ENCODE data around the gene SLC14A1.

The SLC14A1 gene

GRCh38 chr18:45760462-45761036 is 36.6 kb downstream of the SLC14A1 start:
- no peak for TF ChIP-seq CREB5 (CRISPR knock-in tag; IDR thresholded peaks at IDR 0.05; ENCODE audit: low read depth)
- no peak for TF ChIP-seq GLIS3 (CRISPR knock-in tag; IDR thresholded peaks at IDR 0.05)
- TF ChIP-seq TCF4 (CRISPR knock-in tag; IDR thresholded peaks at IDR 0.05; ENCODE audit: borderline replicate concordance): no peak
- no peak for TF ChIP-seq CSDC2 (CRISPR knock-in tag; IDR thresholded peaks at IDR 0.05)
- no peak for TF ChIP-seq ZNF8 (CRISPR knock-in tag; IDR thresholded peaks at IDR 0.05)
- TF ChIP-seq PPARA (CRISPR knock-in tag; IDR thresholded peaks at IDR 0.05; ENCODE audit: borderline replicate concordance): no peak
- no peak for TF ChIP-seq ZFP30 (CRISPR knock-in tag; IDR thresholded peaks at IDR 0.05)
- TF ChIP-seq POU6F1 (CRISPR knock-in tag; IDR thresholded peaks at IDR 0.05; ENCODE audit: borderline replicate concordance, low read depth): no peak
- no peak for TF ChIP-seq ESRRG (CRISPR knock-in tag; IDR thresholded peaks at IDR 0.05)
- no peak for TF ChIP-seq TOX (CRISPR knock-in tag; IDR thresholded peaks at IDR 0.05; ENCODE audit: borderline replicate concordance)
- TF ChIP-seq ISL1 (CRISPR knock-in tag; IDR thresholded peaks at IDR 0.05): no peak
- no peak for TF ChIP-seq BACH2 (CRISPR knock-in tag; IDR thresholded peaks at IDR 0.05; ENCODE audit: borderline replicate concordance)
- TF ChIP-seq PATZ1 (CRISPR knock-in tag; IDR thresholded peaks at IDR 0.05; ENCODE audit: borderline replicate concordance): no peak
- no peak for TF ChIP-seq CSRNP3 (CRISPR knock-in tag; IDR thresholded peaks at IDR 0.05)
- TF ChIP-seq ZNF70 (CRISPR knock-in tag; IDR thresholded peaks at IDR 0.05): no peak
- TF ChIP-seq ARNTL (CRISPR knock-in tag; IDR thresholded peaks at IDR 0.05; ENCODE audit: borderline replicate concordance, low read depth): no peak
- TF ChIP-seq ZFP3 (CRISPR knock-in tag; IDR thresholded peaks at IDR 0.05): no peak
- no peak for TF ChIP-seq RARB (CRISPR knock-in tag; IDR thresholded peaks at IDR 0.05)
- TF ChIP-seq OSR1 (CRISPR knock-in tag; IDR thresholded peaks at IDR 0.05): no peak
- no peak; the same call in 2 of the 3 replicates for ATAC-seq

GRCh38 chr18:45761512-45762114 is 37.6 kb downstream of the SLC14A1 start:
- ATAC-seq: no peak
- TF ChIP-seq PPARA (CRISPR knock-in tag; IDR thresholded peaks at IDR 0.05; ENCODE audit: borderline replicate concordance) (no peak), TOX (CRISPR knock-in tag; IDR thresholded peaks at IDR 0.05; ENCODE audit: borderline replicate concordance) (no peak), TCF4 (CRISPR knock-in tag; IDR thresholded peaks at IDR 0.05; ENCODE audit: borderline replicate concordance) (no peak), ARNTL (CRISPR knock-in tag; IDR thresholded peaks at IDR 0.05; ENCODE audit: borderline replicate concordance, low read depth) (no peak)

GRCh38 chr18:45764000-45764686 is 40.2 kb downstream of the SLC14A1 start:
- TF ChIP-seq ZNF565 (CRISPR knock-in tag; conservative IDR thresholded peaks at IDR 0.05; ENCODE audit: low read depth): no peak
- TF ChIP-seq POU6F1 (CRISPR knock-in tag; IDR thresholded peaks at IDR 0.05; ENCODE audit: borderline replicate concordance, low read depth): no peak
- no peak for TF ChIP-seq TOX (CRISPR knock-in tag; IDR thresholded peaks at IDR 0.05; ENCODE audit: borderline replicate concordance)
- TF ChIP-seq ZNF8 (CRISPR knock-in tag; IDR thresholded peaks at IDR 0.05): no peak
- no peak for TF ChIP-seq GLIS3 (CRISPR knock-in tag; IDR thresholded peaks at IDR 0.05)
- TF ChIP-seq ARNTL (CRISPR knock-in tag; IDR thresholded peaks at IDR 0.05; ENCODE audit: borderline replicate concordance, low read depth): no peak
- no peak for ATAC-seq
